ENCODE measurements around the gene CLRN3.

The CLRN3 gene, protein sequence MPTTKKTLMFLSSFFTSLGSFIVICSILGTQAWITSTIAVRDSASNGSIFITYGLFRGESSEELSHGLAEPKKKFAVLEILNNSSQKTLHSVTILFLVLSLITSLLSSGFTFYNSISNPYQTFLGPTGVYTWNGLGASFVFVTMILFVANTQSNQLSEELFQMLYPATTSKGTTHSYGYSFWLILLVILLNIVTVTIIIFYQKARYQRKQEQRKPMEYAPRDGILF

GRCh38 chr10:127892743-127893142 lies at the start of gene CLRN3:
Gene CLRN3 (minus strand): TSS chr10:127892941. CDS start chr10:127892784, 157 bp downstream.
- in situ Hi-C loops (cut with MboI; ENCODE audit: low sequenced_read_pairs): loop anchor here (25.0 kb wide), 1 partner anchor 120 kb away; no protein-coding TSS in a partner anchor

GRCh38 chr10:127940866-127941640 lies 48.3 kb upstream of the CLRN3 start:
- in situ Hi-C loops (cut with MboI; ENCODE audit: low sequenced_read_pairs): no loop called here

GRCh38 chr10:127939786-127940330 lies 47.1 kb upstream of the CLRN3 start:
- in situ Hi-C loops (cut with MboI; ENCODE audit: low sequenced_read_pairs): no loop called here

DNA sequence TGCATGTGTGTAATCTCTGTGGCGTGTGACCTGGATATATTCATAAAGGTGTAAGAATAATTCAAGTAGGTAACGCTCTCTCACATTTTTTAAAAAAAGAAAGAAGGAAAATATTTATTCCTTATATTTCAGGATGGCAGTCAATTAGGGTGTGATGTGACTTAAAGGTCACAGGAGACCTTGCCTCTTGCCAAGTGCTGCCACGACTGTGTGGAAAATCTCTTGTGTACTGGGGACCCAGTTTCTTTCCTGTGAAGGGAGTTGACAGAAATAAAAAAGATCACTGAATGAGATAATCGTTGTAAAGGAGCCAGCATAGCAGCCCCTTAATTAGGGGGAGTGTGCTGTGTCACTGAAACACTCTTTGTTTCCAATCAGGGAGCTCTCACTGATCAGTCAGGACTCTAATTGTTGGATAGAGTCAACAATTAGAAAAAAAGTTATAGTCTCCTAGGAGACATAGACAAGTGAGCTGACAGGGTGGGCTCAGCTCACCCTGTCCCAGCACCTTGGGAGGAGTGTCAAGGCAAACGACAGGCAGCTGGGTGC lies 45.2 kb upstream of the CLRN3 start:
- in situ Hi-C loops (cut with MboI; ENCODE audit: low sequenced_read_pairs): no loop called here

- in situ Hi-C loops (cut with MboI; ENCODE audit: low sequenced_read_pairs): no loop called here
These were observed 44.3 kb upstream of the CLRN3 start for GRCh38 chr10:127937069-127937468.

DNA sequence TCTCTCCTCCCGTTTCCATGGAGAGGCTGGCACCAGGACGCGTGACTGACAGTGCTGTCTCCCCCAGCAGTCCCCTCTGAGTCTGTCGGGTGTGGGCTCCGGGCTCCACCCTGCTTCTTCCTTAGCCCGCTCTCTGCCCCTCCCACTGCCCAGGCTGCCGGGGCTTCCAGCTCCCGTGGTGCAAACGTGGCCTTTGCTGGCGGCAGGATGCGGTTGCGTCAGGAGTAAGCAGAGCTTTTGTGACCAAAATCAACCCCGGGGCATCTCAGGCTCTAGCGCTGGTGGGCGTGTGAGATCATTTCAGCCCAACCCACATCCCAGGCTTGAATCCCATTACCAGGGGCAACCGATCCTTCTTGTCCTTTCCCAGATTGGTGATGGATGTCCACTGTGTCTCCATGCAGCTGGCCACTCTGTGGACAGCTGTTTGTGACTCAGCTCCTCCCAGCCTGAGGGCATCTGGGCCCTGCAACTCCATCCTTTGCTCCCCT lies 42.4 kb upstream of the CLRN3 start:
- in situ Hi-C loops (cut with MboI; ENCODE audit: low sequenced_read_pairs): no loop called here

GRCh38 chr10:127934383-127934782 lies 41.6 kb upstream of the CLRN3 start:
- in situ Hi-C loops (cut with MboI; ENCODE audit: low sequenced_read_pairs): no loop called here

GRCh38 chr10:127933271-127933670 lies 40.5 kb upstream of the CLRN3 start:
- in situ Hi-C loops (cut with MboI; ENCODE audit: low sequenced_read_pairs): no loop called here

GRCh38 chr10:127932521-127933270 lies 40.0 kb upstream of the CLRN3 start:
- in situ Hi-C loops (cut with MboI; ENCODE audit: low sequenced_read_pairs): no loop called here

GRCh38 chr10:127928021-127928806 lies 35.5 kb upstream of the CLRN3 start:
- in situ Hi-C loops (cut with MboI; ENCODE audit: low sequenced_read_pairs): no loop called here

DNA sequence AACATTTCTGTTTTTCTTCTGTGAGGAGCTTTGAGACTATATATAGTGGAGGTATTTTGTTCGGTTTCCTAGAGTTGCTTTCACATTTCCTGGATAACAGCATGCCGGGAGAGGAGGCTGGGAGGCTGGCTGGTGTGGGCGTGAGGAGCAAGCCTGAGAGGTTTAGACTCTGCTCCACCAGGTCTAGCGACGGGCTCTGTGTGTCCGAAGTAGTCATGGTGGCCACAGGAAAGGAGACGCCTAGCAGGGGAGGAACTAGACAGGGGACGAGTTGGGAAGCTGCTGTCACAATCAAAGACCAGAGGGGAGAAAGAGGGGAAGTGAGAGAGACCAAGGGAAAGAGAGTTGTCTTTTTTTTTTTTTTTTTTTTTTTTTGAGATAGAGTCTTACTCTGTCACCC lies 33.7 kb upstream of the CLRN3 start:
- in situ Hi-C loops (cut with MboI; ENCODE audit: low sequenced_read_pairs): no loop called here

GRCh38 chr10:127925471-127926207 lies 32.9 kb upstream of the CLRN3 start:
- in situ Hi-C loops (cut with MboI; ENCODE audit: low sequenced_read_pairs): no loop called here

DNA sequence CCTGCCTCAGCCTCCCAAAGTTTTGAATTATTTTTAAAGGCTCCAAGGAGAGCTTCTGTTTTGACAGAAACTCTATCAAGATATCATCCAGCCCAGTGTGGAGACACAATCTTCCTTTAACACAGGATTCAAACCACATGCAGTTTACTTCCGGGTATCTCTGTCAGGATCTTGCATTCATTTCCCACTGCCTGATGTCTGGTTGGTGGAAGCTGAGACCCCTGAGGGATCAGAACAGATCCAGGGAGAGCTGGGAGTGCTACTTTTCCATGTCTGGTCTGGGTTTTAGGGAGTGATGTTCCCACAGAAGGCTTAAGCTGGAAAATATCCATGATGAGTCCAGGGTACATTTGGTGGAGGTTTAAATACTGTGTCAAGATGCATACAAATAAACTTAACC lies 30.9 kb upstream of the CLRN3 start:
- in situ Hi-C loops (cut with MboI; ENCODE audit: low sequenced_read_pairs): no loop called here

DNA sequence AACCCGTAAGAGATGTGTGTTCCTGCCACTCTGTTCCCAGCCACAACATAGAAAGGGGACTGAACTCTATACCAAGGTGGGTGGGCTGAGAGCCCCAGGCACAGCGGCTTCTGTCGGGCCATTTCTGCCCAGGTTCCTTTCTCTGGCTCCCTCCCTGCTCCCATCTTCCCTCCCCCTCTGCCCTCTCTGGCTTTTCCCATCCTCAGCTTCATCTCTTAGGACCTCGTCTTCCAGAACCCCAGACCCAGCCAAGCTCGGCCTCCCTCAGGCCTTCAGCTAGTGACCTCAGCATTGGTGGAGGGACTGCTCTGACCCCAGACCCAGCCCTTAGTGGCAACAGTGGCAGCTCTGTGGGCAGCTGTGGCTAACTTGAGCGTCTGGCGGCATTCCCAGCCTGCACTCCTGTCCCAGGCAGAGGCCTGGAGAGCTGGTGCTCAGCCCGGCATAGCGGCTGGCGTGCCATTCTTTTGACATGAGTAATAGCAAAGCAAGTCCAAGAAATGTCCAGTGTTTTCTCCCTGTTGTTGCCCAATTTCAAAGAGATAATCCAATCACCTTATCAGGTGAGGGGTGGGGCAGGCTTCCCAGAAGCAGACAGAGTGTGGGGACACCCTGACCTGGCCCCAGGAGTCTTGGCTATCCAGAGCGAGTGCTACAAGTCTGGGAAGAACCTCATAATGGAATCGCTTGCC lies 30.1 kb upstream of the CLRN3 start:
- in situ Hi-C loops (cut with MboI; ENCODE audit: low sequenced_read_pairs): no loop called here

- in situ Hi-C loops (cut with MboI; ENCODE audit: low sequenced_read_pairs): no loop called here
These were observed 29.5 kb upstream of the CLRN3 start for GRCh38 chr10:127922206-127922605.

GRCh38 chr10:127921753-127922145 lies 29.0 kb upstream of the CLRN3 start:
- in situ Hi-C loops (cut with MboI; ENCODE audit: low sequenced_read_pairs): no loop called here

DNA sequence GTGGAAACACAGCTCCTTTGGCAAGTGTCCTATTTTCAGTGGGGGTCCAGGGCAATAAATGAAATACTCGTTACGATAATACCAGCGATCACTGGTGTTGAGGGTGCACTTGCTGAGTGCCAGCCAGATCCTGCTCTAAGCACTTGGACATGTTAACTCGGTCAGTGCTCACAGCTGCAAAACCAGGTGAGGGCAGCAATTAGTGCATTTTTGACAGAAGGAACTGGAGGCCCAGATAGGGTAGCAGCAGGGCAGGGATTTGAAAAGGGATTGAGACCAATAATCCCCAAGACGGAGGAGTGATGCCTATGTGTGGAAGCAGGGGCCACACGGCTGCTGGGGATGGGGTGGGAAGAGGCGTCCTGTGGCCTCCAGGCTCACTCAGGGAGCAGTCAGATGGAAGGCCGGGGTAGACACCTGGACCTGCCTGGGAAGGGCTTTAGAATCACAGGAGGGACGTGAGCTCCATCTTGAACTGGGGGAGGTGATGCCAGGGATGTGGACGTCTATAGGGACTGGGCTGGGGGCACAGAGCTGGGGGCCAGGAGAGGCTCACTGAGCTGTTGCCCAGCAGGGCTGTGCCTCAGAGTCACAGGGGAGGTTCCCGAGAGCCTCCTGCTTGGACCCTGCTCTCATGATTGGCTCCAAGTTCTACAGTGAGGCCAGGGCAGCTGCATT lies 28.5 kb upstream of the CLRN3 start:
- in situ Hi-C loops (cut with MboI; ENCODE audit: low sequenced_read_pairs): no loop called here

DNA sequence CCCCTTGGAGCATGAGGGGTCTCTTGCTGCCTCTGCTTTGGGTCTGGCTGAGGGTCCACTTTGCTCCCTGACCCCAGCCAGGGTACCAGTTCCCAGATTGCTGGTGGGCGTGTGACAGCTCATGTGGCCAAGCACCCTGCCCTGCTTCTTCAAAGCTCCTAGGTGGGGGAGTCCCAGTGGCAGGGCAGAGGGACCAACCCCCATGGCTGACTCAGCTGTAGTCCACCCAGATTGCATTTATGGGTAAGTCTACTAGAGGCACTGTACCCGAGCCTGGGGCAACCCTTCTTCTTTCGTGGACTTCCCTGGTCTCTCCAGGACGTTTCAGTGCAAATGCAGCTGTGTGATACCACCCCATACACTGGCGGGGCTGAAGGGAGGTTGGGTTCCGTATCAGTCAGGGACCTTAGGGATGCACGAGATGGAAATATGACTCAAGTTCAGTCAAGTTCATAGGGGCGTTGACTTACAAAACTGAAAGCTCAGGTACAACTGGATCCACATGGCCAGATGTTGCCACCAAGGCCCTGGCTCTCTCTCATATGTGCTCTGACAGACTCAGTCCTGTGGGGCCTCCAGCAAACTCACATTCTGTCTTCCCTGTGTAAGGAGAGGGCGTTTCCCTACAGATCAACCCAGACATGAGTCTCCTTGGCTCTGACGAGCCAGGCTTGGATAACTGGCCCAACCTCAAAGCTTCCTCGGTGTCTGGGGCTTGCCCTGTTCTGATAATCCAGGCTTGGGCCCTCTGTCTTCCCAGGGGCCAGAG lies 27.7 kb upstream of the CLRN3 start:
- in situ Hi-C loops (cut with MboI; ENCODE audit: low sequenced_read_pairs): no loop called here

Data from hTERT RPE-1 (cell line).